Skeletal muscle tissue (tissue), 4 donors: ENCODE results near the gene HS6ST3. TPM values are rescaled to one million over a fixed set of nuclear protein-coding genes. Genes with fewer than 3 reads are reported as not detected.

Source experiments
- H3K27ac ChIP-seq: one replicate; pipeline ENCODE4 v1.7.0; 2013; ENCODE audit warnings: mild to moderate bottlenecking, low read depth, low read length, inconsistent platforms
- H3K27me3 ChIP-seq, 3 donors: one replicate each; pipeline ENCODE4 v1.7.0; 2013; ENCODE audit warnings: low read length in 3 of 3; ENCODE audit not compliant: control insufficient read depth in 3 of 3, insufficient read depth in 3 of 3
- H3K36me3 ChIP-seq, 3 donors: one replicate each; pipeline ENCODE4 v1.7.0; 2013; ENCODE audit warnings: low read length in 3 of 3; ENCODE audit not compliant: control insufficient read depth in 3 of 3, insufficient read depth in 3 of 3
- H3K4me1 ChIP-seq, 3 donors: one replicate each; pipeline ENCODE4 v1.7.0; 2013; ENCODE audit warnings: low read length in 3 of 3, mild to moderate bottlenecking in 3 of 3; ENCODE audit not compliant: control insufficient read depth in 3 of 3, insufficient read depth in 3 of 3
- H3K4me3 ChIP-seq, 3 donors: one replicate each; pipeline ENCODE4 v1.7.0; 2013; ENCODE audit warnings: low read length in 3 of 3
- H3K9ac ChIP-seq, 3 donors: one replicate each; pipeline ENCODE4 v1.7.0; 2013; ENCODE audit warnings: low read length in 3 of 3, mild to moderate bottlenecking in 3 of 3, moderate library complexity in 2 of 3, low read depth in 1 of 3
- H3K9me3 ChIP-seq, 3 donors: one replicate each; pipeline ENCODE4 v1.7.0; 2013; ENCODE audit warnings: low read length in 3 of 3; ENCODE audit not compliant: control insufficient read depth in 3 of 3
- total RNA-seq: library from RNA; depleted of rRNA; stranded (reverse); fragments of >200 nt; gene quantifications from one replicate; pipeline ENCODE4 v1.2.3, GENCODE V29; 2014
- donor health status: Osteomylitis.

The HS6ST3 gene
- total RNA-seq, 1 donor from 2014 or later: 0.52 TPM

DNA sequence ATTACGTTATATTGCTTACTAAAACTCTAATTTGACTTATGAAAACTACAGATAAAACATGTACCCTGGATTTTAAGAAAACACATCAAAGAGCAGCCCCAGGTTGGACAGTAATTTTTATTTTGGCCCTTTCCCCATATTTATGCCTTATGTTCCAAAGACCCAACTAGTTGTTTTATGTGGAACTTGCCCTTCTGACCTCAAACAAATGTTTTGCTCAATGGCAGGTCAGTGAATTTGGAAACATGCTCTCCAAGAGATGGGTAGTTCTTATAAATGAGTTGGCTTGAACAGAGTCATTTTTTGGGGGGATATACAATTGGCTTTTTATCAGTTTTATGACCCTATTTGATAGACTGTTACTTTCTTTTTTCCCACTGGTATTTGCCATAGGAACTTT is 360.0 kb downstream of the HS6ST3 start:
- no peaks in the 10 kb centered on the region for H3K9me3 ChIP-seq
- no peaks in the 10 kb centered on the region for H3K36me3 ChIP-seq
- no peak overlapping the region for H3K9ac ChIP-seq
- no peaks in the 10 kb centered on the region for H3K4me1 ChIP-seq
- no peak overlapping the region for H3K4me3 ChIP-seq
- H3K27ac ChIP-seq: no peak overlapping the region
- no peaks in the 10 kb centered on the region for H3K27me3 ChIP-seq

DNA sequence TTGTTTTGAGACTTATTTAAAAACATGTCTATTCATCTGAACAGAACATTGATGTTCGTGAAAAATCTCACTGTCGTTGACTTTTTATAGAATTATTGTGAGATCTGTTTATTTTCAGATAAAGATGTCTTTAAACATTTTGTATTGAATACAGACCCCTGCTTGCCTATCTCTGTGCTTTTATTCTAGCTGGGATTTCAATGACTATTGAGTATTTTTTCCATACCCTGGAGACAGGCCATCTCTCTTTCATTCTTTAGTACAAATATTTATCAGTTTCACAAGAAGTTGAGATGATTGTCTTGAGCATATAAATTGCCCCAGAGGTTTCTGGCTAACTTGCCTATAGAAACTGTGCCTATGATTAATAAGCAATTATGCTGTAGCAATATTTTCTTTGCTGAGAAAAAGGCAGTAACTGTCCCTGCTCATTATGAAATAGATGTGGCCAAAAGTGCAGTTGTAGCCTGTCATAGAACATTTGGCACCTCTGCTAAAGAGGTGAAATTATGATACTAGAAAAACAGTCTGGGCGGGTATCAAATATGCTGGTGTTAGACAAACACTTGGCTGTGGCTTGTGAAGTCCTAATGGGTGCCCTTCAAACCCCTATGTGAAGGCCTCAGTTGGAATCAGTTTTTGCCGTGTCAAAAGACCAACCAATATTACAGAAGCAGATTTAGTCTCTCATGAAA is 360.6 kb downstream of the HS6ST3 start:
- no peaks in the 10 kb centered on the region for H3K36me3 ChIP-seq
- no peaks in the 10 kb centered on the region for H3K4me1 ChIP-seq
- H3K9ac ChIP-seq: no peak overlapping the region
- H3K9me3 ChIP-seq: no peaks in the 10 kb centered on the region
- no peak overlapping the region for H3K4me3 ChIP-seq
- H3K27ac ChIP-seq: no peak overlapping the region
- H3K27me3 ChIP-seq: no peaks in the 10 kb centered on the region

DNA sequence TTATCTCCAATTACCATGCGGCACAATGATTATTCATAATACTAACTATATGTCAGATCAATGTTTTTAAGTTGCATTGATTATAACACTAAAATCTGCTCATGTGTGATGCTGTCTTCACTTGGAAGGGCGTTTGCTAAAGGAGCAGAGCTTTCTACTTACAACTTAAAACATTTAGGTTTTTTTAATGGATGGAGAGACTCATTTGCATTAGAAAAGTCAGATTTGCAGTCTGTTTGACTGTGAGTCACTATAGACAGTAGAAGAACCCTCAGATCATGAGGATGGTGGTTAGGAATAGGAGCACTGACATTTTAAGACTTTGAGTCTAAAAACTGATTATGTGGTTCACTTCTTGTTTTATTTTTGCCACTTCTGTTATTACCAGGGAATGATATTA is 364.6 kb downstream of the HS6ST3 start:
- Histone ChIP-seq H3K4me3 (no peak overlapping the region), H3K9me3 (no peaks in the 10 kb centered on the region), H3K27me3 (no peaks in the 10 kb centered on the region), H3K9ac (no peak overlapping the region), H3K4me1 (no peaks in the 10 kb centered on the region), H3K27ac (no peak overlapping the region), H3K36me3 (no peaks in the 10 kb centered on the region)

DNA sequence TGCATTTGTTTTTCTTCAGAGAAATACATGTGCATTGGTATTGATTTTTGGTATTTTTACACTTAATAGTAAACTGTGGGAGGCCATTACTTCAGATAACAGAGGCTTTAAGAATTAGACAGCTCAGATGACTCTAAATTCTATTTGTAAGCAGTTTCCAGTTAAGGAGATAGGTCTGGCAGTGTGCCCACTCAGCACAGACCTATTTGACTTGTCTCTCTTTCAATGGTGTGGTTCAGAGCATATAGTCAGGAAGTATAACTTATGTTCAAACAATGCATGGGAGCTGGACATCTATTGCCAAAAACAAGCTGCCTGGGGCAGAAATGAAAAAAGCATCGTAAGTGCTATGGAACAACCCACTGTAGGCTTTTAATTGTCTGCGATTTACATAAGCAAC is 370.7 kb downstream of the HS6ST3 start:
- H3K27me3 ChIP-seq: no peaks in the 10 kb centered on the region
- no peak overlapping the region for H3K4me3 ChIP-seq
- H3K27ac ChIP-seq: no peak overlapping the region
- H3K4me1 ChIP-seq: no peaks in the 10 kb centered on the region
- H3K9me3 ChIP-seq: no peaks in the 10 kb centered on the region
- H3K36me3 ChIP-seq: no peaks in the 10 kb centered on the region
- H3K9ac ChIP-seq: no peak overlapping the region

DNA sequence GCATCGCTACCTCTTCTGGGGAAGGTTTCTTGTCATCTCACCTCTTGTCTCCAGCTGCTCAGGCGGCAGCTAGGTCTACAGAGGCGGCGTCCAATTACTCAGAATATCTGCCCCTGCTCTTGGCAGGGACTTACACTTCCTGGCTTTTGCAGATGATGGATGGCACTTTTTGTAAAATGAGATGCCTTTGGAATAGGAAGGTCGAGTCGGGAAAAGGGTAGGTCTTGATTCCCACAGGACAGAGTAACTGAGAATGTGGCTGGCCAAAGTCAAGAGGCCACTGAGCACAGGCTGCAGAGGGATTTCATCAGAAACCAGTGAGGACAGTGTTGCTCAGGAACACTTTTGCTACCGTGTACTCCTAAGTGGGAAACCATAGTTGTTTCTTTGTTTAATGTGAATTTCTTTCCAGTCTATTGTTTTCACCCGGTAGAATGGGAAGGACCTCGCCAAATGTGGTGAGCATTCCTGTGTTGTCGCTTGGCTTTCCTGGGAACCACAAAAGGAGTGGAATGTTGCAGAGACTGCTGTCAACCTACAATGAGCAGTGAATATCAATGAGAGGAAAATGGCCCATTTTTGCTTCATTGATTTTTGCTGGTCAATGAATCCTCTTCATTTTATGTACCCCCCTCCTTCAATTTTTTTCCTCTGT is 383.7 kb downstream of the HS6ST3 start:
- Histone ChIP-seq H3K9ac (no peak overlapping the region), H3K36me3 (no peaks in the 10 kb centered on the region), H3K4me1 (no peaks in the 10 kb centered on the region), H3K27ac (no peak overlapping the region), H3K4me3 (no peak overlapping the region), H3K9me3 (no peaks in the 10 kb centered on the region), H3K27me3 (peaks cover 0 to 3% (median 0%) of the 10 kb centered on the region in 3 donors)

DNA sequence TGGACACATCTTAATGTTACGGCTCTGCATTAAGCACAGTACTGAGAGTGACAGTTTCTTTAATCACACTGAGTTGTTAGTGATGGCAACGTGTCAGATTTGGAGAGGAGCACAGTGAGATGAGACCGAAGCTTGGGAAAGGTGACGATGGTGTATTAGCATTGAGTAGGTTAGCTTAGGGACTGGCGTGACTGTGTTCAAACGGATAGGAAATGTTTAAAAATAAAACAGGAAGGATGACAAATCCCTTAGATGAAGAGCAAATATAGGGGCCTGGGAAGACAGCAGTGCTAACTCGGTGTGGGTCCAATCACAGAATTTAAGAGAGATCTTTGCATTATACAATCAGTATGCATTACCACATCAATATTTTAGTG is 384.3 kb downstream of the HS6ST3 start:
- Histone ChIP-seq H3K27ac (no peak overlapping the region), H3K9ac (no peak overlapping the region), H3K36me3 (no peaks in the 10 kb centered on the region), H3K27me3 (peaks cover 0 to 3% (median 0%) of the 10 kb centered on the region in 3 donors), H3K4me1 (no peaks in the 10 kb centered on the region), H3K9me3 (no peaks in the 10 kb centered on the region), H3K4me3 (no peak overlapping the region)

DNA sequence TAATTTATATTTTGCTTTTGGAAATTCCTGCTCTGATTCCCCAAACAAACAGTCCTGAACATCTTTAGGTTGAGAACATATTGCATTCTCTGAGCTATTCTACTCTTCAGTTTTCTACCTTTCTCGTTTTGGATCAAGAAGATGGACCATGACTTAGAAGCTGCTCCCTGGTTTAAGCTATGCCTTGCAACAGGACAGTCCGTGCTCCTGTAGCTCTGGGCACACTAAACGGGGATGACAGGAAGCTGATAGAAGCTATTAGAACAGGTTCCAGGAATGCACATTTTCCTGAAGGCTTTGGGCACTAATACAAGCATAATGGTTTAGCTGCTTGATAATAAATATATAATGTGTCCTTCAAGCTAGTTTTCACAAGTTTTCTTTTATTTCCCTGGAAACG is 385.2 kb downstream of the HS6ST3 start:
- Histone ChIP-seq H3K9ac (no peak overlapping the region), H3K27ac (no peak overlapping the region), H3K9me3 (no peaks in the 10 kb centered on the region), H3K4me3 (no peak overlapping the region), H3K27me3 (peaks cover 0 to 3% (median 0%) of the 10 kb centered on the region in 3 donors), H3K36me3 (no peaks in the 10 kb centered on the region), H3K4me1 (no peaks in the 10 kb centered on the region)

DNA sequence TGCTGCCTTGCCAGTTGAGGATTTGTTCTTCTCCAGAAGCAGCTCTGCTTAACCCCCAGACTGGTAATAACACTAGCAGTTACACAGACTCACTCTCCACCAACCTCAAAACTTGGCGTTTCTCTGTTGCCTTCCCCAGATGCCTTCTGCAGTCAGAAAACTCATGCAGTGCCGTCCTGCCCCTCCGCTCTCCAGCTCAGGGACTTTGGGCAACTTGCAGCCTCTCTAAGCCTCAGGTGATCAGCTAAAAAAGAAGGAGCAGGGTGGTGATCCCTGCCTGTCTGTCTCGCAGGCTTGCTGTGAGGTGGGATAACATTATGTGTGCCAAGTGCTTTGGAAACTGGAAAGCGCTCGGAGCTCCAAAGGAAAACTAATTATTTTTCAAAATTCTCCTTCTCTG is 391.6 kb downstream of the HS6ST3 start:
- H3K27ac ChIP-seq: no peak overlapping the region
- H3K4me3 ChIP-seq: no peak overlapping the region
- no peaks in the 10 kb centered on the region for H3K36me3 ChIP-seq
- no peaks in the 10 kb centered on the region for H3K27me3 ChIP-seq
- H3K9ac ChIP-seq: no peak overlapping the region
- H3K9me3 ChIP-seq: no peaks in the 10 kb centered on the region
- no peaks in the 10 kb centered on the region for H3K4me1 ChIP-seq

DNA sequence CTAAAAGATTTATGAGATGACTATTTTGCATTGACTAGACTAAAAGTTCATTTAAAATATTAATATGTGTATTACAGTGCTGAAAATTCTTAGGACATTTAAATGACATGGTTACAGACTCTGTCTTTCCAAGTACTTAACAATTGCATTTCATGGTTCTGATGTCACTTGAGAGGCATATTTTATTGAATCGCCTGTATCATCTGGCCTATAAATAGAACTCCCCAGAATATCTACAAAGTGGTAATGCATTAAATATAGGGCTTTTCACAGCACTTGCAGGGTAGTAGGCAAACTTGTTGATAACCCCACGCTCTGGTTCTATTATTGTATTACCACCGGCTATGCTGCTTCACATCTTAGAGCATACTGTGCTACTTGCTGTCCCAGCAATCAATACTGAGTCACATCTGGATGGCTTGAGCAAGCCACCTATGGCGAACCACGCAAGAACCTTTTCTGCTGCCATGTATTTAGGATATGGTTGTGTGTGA is 400.6 kb downstream of the HS6ST3 start:
- Histone ChIP-seq H3K9ac (no peak overlapping the region), H3K4me1 (no peaks in the 10 kb centered on the region), H3K27ac (no peak overlapping the region), H3K36me3 (no peaks in the 10 kb centered on the region), H3K9me3 (peaks cover 0 to 3% (median 0%) of the 10 kb centered on the region in 3 donors), H3K27me3 (no peaks in the 10 kb centered on the region), H3K4me3 (no peak overlapping the region)

DNA sequence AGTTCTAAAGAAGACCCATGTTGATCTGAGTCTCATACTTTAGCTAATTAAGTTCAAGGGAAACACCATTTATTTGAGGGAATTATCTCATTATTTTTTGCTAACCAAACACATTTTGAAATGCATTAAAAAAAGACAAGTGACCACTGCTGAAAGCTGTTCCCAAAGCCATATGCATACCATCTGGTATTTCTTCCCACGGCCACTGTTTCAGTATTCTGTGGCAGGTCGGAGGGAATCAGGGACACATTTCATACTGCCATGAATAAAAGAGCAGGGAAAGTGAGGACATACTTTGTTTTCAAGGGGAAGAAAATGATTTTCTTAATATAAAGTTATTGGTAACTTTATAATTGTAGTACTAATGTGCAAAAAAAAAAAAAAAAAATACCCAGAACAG is 401.2 kb downstream of the HS6ST3 start:
- H3K9me3 ChIP-seq: peaks cover 0 to 3% (median 0%) of the 10 kb centered on the region in 3 donors
- no peaks in the 10 kb centered on the region for H3K4me1 ChIP-seq
- no peak overlapping the region for H3K9ac ChIP-seq
- H3K4me3 ChIP-seq: no peak overlapping the region
- H3K27me3 ChIP-seq: no peaks in the 10 kb centered on the region
- H3K27ac ChIP-seq: no peak overlapping the region
- H3K36me3 ChIP-seq: no peaks in the 10 kb centered on the region
